HepG2 (cell line): ENCODE results near the gene LAMB3. TPM values are rescaled to one million over a fixed set of nuclear protein-coding genes. Genes with fewer than 3 reads are reported as not detected.

Experiments used
- ATAC-seq: fragments of 200-7000 bp; cut with Tn5 transposase; 3 replicates; pipeline ENCODE4 v1.9.1; 2020; ENCODE audit warnings: mild to moderate bottlenecking, moderate library complexity
- BruUV-seq: library from RNA; stranded (reverse); fragments of 400-500 nt; replicated peaks from 2 replicates; lab custom pipeline; 2021; lab: Mats Ljungman, UMichigan
- CTCF ChIA-PET: fragments of 300-600 bp; formaldehyde crosslinking; extraction: SDS; loops from one replicate; lab custom pipeline; 2021; ENCODE audit warnings: low total read pairs, inconsistent platforms, low intra/inter-chr PET ratio; lab: Yijun Ruan, JAX
- POLR2A ChIA-PET: fragments of 350-600 bp; sonication (Branson Sonifier 250); formaldehyde crosslinking; loops from one replicate; lab custom pipeline; 2020; ENCODE audit warnings: antibody characterized with exemption, inconsistent platforms; lab: Yijun Ruan, JAX
- DNase-seq: peaks from one replicate; pipeline ENCODE4 v3.0.0-alpha.2; 2015; ENCODE audit warnings: low spot score
- FAIRE-seq: peaks from 3 replicates; lab custom pipeline; 2011; peaks lifted over from hg19 to GRCh38; lab: Jason Lieb, UNC
- H2AFZ ChIP-seq: one replicate; pipeline ENCODE4 v1.6.1; 2011; ENCODE audit warnings: low read length, inconsistent platforms
- H3K27ac ChIP-seq: fragments of 300-600 bp; 3 replicates; pipeline ENCODE4 v1.8.0; 2011; ENCODE audit warnings: mixed run types, mild to moderate bottlenecking, mixed read lengths, low read length, inconsistent platforms; ENCODE audit not compliant: insufficient read depth; ENCODE audit errors: extremely low read length
- H3K27me3 ChIP-seq, 2 experiments: fragments of 200-600 bp in 1 of 2; 2 replicates in 1 of 2; 3 replicates in 1 of 2; pipeline versions ENCODE4 v1.6.0 to v1.8.0; 2011; ENCODE audit warnings: low read length in 2 of 2, mild to moderate bottlenecking in 2 of 2, moderate library complexity in 2 of 2, inconsistent platforms in 1 of 2; ENCODE audit not compliant: insufficient read depth in 2 of 2, control insufficient read depth in 1 of 2
- H3K36me3 ChIP-seq, 2 experiments: fragments of 200-600 bp in 1 of 2; replicated peaks in 1 of 2; 2 replicates in 1 of 2; 3 replicates in 1 of 2; pipeline versions ENCODE4 v1.5.1 to v1.8.0; 2011; ENCODE audit warnings: low read length in 2 of 2, inconsistent platforms in 1 of 2; ENCODE audit not compliant: insufficient read depth in 2 of 2, control insufficient read depth in 1 of 2
- H3K4me1 ChIP-seq: 2 replicates; pipeline ENCODE4 v1.5.1; 2012; ENCODE audit warnings: low read length, inconsistent platforms; ENCODE audit not compliant: insufficient read depth
- H3K4me2 ChIP-seq: 2 replicates; pipeline ENCODE4 v1.6.0; 2011; ENCODE audit warnings: low read depth, low read length, inconsistent platforms
- H3K4me3 ChIP-seq, 3 experiments: fragments of 200-600 bp in 1 of 3; sonication (generic), shearing (Covaris generic) in 1 of 3; replicated peaks in 1 of 3; 2 replicates each; pipeline ENCODE4 v1.5.1; 2011 to 2016; ENCODE audit warnings: low read length in 3 of 3, inconsistent platforms in 2 of 3, low read depth in 2 of 3, mild to moderate bottlenecking in 2 of 3, control low read depth in 1 of 3, mixed read lengths in 1 of 3; ENCODE audit not compliant: insufficient read depth in 1 of 3
- H3K79me2 ChIP-seq: one replicate; pipeline ENCODE4 v1.6.1; 2011; ENCODE audit warnings: low read length, inconsistent platforms; ENCODE audit not compliant: insufficient read depth
- H3K9ac ChIP-seq: 2 replicates; pipeline ENCODE4 v1.6.0; 2011; ENCODE audit warnings: mild to moderate bottlenecking, low read depth, low read length, inconsistent platforms; ENCODE audit not compliant: insufficient read depth
- H3K9me3 ChIP-seq: 2 replicates; pipeline ENCODE4 v1.5.1; 2012; ENCODE audit warnings: mild to moderate bottlenecking, low read length
- H4K20me1 ChIP-seq: 2 replicates; pipeline ENCODE4 v1.6.0; 2011; ENCODE audit warnings: inconsistent platforms, mild to moderate bottlenecking, low read length, moderate library complexity; ENCODE audit not compliant: insufficient read depth
- ATF1 ChIP-seq: IDR thresholded peaks from 2 replicates; pipeline ENCODE4 v1.6.1; 2016; ENCODE audit warnings: mild to moderate bottlenecking, control low read depth
- GZF1 ChIP-seq: sonication (generic); formaldehyde crosslinking; IDR thresholded peaks from 2 replicates; pipeline ENCODE4 v1.5.1; 2020; ENCODE audit warnings: mild to moderate bottlenecking, missing genetic modification reagents
- KLF16 ChIP-seq, 2 experiments: sonication (generic) in 1 of 2; formaldehyde crosslinking in 1 of 2; IDR thresholded peaks; 2 replicates each; pipeline versions ENCODE4 v1.6.1 to v1.8.0; 2016 to 2023; ENCODE audit warnings: missing genetic modification reagents in 2 of 2, missing compliant biosample characterization in 1 of 2
- MLLT10 ChIP-seq: sonication (generic); formaldehyde crosslinking; IDR thresholded peaks from 2 replicates; pipeline ENCODE4 v1.4.0; 2020; ENCODE audit warnings: missing genetic modification reagents
- PHF5A ChIP-seq: IDR thresholded peaks from one replicate; pipeline ENCODE4 v1.6.1; 2018; ENCODE audit warnings: low read depth, missing genetic modification reagents; ENCODE audit not compliant: unreplicated experiment
- SMAD1 ChIP-seq: sonication (generic); formaldehyde crosslinking; IDR thresholded peaks from 2 replicates; pipeline ENCODE4 v1.4.0; 2020; ENCODE audit warnings: missing genetic modification reagents, low read depth, mild to moderate bottlenecking, borderline replicate concordance
- SUZ12 ChIP-seq: fragments of 150-350 bp; IDR thresholded peaks from 2 replicates; pipeline ENCODE4 v1.6.1; 2014; ENCODE audit warnings: low read depth, low read length
- ZIK1 ChIP-seq: sonication (generic); formaldehyde crosslinking; IDR thresholded peaks from 2 replicates; pipeline ENCODE4 v1.5.0; 2020; ENCODE audit warnings: mild to moderate bottlenecking, low read depth, missing genetic modification reagents, borderline replicate concordance
- ZKSCAN5 ChIP-seq: sonication (generic); formaldehyde crosslinking; IDR thresholded peaks from 2 replicates; pipeline ENCODE4 v1.5.1; 2020; ENCODE audit warnings: mild to moderate bottlenecking, missing genetic modification reagents
- ZNF20 ChIP-seq: sonication (generic); formaldehyde crosslinking; IDR thresholded peaks from 2 replicates; pipeline ENCODE4 v1.4.0; 2020; ENCODE audit warnings: mild to moderate bottlenecking, moderate library complexity, missing genetic modification reagents
- ZNF331 ChIP-seq: sonication (generic); formaldehyde crosslinking; IDR thresholded peaks from 2 replicates; pipeline ENCODE4 v1.4.0; 2020; ENCODE audit warnings: missing genetic modification reagents
- ZNF557 ChIP-seq: sonication (generic); formaldehyde crosslinking; IDR thresholded peaks from 2 replicates; pipeline ENCODE4 v1.4.0; 2020; ENCODE audit warnings: missing genetic modification reagents
- WGBS: methylation state at CpG from one replicate; pipeline ENCODE4 v1.1.6; 2017; ENCODE audit warnings: low lambda C conversion rate; 5-methylcytosine and 5-hydroxymethylcytosine counted together
- in situ Hi-C: cut with HindIII; loops from 2 replicates; pipeline ENCODE4 v1.10.0; 2017; ENCODE audit warnings: low pct_unique_long_range_greater_than_20kb; ENCODE audit not compliant: extremely low pct_ligation_motif_present
- intact Hi-C: fragments of 100-400 bp; cut with micrococcal nuclease; formaldehyde crosslinking; loops from one replicate; pipeline ENCODE4 v1.10.0; 2022; ENCODE audit not compliant: unreplicated experiment
- polyA plus RNA-seq, 8 experiments: library from polyadenylated mRNA; depleted of rRNA in 3 of 8; stranded (reverse) in 7 of 8; unstranded in 1 of 8; fragments of >200 nt; fragmentation: Illumina TruSeq in 4 of 8; extraction: Trizol in 4 of 8; gene quantifications; 2 replicates each; pipeline versions ENCODE4 v1.2.1 to v1.2.3, GENCODE V29; 2011 to 2016; ENCODE audit warnings: low read depth in 4 of 8, missing spikeins in 1 of 8, mixed read lengths in 1 of 8; ENCODE audit not compliant: insufficient read depth in 1 of 8
- total RNA-seq, 5 experiments: library from RNA; depleted of rRNA; stranded (reverse); fragments of >200 nt; fragmentation: Illumina TruSeq; extraction: Trizol; gene quantifications; 2 replicates each; pipeline ENCODE4 v1.2.3, GENCODE V29; 2016; ENCODE audit warnings: low read depth in 1 of 5
- TF ChIP-seq, protein P1 (sequence below): sonication (generic); formaldehyde crosslinking; conservative IDR thresholded peaks from 2 replicates; pipeline ENCODE4 v1.8.0; 2022; ENCODE audit warnings: low read depth, missing genetic modification reagents
- TF ChIP-seq, protein P2 (sequence below): sonication (generic); formaldehyde crosslinking; conservative IDR thresholded peaks from 2 replicates; pipeline ENCODE4 v1.4.0; 2020; ENCODE audit warnings: missing genetic modification reagents

The LAMB3 gene
- total and polyA plus RNA-seq, 2 of the 13 experiments (the other 11 are each of a cell fraction or from before 2014, with no cell fraction given): 0.18 to 0.24 TPM

DNA sequence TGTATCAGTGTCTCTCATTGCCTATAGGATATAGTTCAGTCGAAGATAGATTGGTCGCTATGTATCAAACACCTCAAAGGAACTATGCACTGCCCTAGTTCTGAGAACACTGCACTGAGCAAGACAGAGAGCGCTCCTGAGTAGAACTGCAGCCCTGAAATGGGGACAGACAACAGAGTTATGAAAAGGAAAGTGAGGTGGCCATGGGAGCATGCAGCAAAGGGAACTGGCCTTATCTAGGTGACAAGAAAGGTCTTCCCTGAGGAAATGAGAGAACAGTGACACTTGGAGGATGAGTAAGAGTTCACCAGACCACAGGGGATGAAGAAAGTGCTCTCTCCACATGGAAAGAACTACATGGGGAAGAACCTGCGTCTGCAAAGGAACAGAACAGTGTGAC, 15.5 kb upstream of the LAMB3 start (continued):
- TF ChIP-seq, protein P1, sequence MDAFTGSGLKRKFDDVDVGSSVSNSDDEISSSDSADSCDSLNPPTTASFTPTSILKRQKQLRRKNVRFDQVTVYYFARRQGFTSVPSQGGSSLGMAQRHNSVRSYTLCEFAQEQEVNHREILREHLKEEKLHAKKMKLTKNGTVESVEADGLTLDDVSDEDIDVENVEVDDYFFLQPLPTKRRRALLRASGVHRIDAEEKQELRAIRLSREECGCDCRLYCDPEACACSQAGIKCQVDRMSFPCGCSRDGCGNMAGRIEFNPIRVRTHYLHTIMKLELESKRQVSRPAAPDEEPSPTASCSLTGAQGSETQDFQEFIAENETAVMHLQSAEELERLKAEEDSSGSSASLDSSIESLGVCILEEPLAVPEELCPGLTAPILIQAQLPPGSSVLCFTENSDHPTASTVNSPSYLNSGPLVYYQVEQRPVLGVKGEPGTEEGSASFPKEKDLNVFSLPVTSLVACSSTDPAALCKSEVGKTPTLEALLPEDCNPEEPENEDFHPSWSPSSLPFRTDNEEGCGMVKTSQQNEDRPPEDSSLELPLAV: no peak
- TF ChIP-seq ZNF557 (no peak), ATF1 (CRISPR knock-in tag) (no peak), ZNF331 (CRISPR knock-in tag) (no peak), SMAD1 (CRISPR knock-in tag) (no peak)

DNA sequence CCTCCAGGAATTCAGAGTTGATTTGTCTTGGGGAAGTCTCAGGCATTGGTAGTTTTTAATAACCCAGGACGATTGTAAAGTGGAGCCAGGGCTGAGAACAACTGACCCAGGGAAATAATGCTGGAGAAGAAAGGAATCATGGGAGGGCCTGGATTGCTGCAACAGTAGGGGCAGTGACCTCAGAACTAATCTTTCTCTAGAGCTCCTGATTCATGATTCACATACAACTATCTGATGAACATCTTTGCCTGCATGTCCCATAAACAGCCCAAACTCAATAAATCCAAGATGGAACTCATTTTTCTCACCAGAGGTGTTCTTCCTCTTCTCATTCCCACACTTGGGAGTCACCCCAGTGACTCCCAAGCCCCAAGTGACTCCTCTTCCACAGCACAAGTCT, 14.9 kb upstream of the LAMB3 start:
- Histone ChIP-seq H3K27ac (no peak overlapping the region), H3K4me2 (no peak overlapping the region), H3K9ac (no peak overlapping the region), H3K4me3 (no peak overlapping the region), H3K79me2 (no peaks in the 10 kb centered on the region), H2AFZ (no peak overlapping the region), H3K36me3 (no peaks in the 10 kb centered on the region), H3K4me1 (peaks cover 16% of the 10 kb centered on the region), H3K27me3 (peaks cover 0 to 4% of the 10 kb centered on the region in 2 experiments; a peak in 1 of 5 replicates), H3K9me3 (no peaks in the 10 kb centered on the region), H4K20me1 (no peaks in the 10 kb centered on the region)
- CTCF ChIA-PET: no interaction called here
- 22% methylated on average over 1 of the region's 1 CpG for WGBS
- in situ Hi-C loops: no loop called here
- no peak for DNase-seq
- no peak for TF ChIP-seq GZF1
- TF ChIP-seq, protein P2, sequence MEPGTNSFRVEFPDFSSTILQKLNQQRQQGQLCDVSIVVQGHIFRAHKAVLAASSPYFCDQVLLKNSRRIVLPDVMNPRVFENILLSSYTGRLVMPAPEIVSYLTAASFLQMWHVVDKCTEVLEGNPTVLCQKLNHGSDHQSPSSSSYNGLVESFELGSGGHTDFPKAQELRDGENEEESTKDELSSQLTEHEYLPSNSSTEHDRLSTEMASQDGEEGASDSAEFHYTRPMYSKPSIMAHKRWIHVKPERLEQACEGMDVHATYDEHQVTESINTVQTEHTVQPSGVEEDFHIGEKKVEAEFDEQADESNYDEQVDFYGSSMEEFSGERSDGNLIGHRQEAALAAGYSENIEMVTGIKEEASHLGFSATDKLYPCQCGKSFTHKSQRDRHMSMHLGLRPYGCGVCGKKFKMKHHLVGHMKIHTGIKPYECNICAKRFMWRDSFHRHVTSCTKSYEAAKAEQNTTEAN (CRISPR knock-in tag): no peak
- TF ChIP-seq ZIK1 (CRISPR knock-in tag): no peak
- no peak for TF ChIP-seq ZNF20 (CRISPR knock-in tag)
- no peak for TF ChIP-seq ZKSCAN5 (CRISPR knock-in tag)
- no peak for TF ChIP-seq KLF16 (CRISPR knock-in tag; IDR thresholded peaks at IDR 0.05)
- TF ChIP-seq SUZ12: no peak
- no peak for TF ChIP-seq PHF5A (CRISPR knock-in tag)
- TF ChIP-seq MLLT10: no peak
- FAIRE-seq: no peak
- BruUV-seq: no TSS peak
- POLR2A ChIA-PET: no interaction called here
- no peak for ATAC-seq
- intact Hi-C loops: no loop called here
